HG03439 (cell line): ENCODE measurements around the gene TBL3.
A peak's percentile ranks its signal among the peaks of the same experiment; 100 is the strongest.

ENCODE experiments used
- ATAC-seq: cut with Tn5 transposase; IDR thresholded peaks from one replicate; pipeline ENCODE4 v1.9.1; 2021; ENCODE audit warnings: mild to moderate bottlenecking, moderate library complexity; ENCODE audit not compliant: unreplicated experiment

Gene TBL3

DNA sequence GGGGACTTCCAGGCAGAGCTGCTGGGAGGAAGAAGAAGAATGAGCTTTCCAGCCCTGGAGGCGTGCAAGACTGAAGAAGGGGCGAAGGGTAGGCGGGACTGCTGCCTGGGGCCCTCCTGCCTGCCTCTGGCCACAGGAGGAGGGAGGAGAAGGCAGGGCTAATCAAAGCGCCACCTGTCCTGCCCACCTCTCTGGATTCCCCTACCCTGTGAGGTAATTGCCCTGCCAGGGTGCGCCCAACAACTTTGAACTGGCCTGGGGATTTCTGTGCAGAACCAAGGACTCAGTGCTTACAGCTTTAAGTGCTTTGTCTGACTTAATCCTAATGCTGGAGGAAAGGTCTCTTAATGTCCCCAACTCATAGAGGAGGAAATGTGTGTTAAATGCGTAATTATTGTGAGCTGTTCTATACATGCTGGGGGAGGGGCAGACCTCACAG, 9.6 kb downstream of the TBL3 start, which contains the start of gene NOXO1:
Gene NOXO1 (minus strand): TSS at position 72 of the 439 bp plus-strand sequence. CDS start 290 bp downstream, outside the sequence.
- ATAC-seq: no peak

DNA sequence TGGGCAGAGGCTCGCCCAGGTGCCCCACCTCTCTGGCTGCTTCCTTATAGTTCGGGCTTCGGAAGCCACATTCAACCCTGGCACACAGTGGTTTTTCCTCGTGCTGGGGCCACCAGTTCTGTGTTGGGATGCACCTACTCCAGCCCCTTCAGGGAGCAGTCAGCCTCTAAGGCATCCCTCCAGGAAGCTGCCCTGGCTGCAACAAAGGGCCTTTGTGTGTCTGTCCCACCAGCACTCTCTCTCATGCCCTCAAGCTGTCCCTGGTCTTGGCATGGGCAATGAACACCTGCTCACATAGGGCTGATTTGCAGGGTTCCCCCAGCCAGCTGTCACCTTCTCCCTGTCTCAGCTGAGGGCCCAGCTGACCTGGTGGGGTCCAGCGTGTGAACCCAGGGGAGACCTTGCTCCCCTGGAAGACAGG, 10.2 kb downstream of the TBL3 start:
- ATAC-seq: no peak

DNA sequence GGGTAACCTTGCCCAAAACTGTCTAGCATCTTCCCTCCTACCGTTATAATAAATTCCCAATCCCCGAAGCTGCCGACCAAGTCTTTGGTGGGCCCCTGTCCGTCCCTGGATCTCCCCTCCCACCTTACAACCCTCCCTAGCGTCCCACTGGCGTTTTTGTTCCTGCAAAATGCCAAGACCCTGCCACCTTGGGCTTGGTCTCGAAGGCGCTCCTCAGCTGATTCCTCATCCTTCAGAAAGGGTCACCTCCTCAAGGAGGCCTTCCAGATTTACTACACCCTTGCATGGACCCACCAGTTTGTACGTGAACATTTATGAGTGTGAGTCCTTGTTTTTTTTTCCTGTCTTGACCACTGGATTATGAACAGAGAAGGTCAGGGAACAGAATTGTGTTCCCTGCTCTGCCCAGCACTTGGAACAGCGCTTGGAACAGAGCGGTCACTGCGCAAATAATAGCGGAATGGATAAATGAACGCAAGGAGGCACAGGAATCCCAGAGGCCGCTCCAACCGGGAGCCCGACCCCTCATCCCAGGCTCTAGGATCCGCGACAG, 11.2 kb downstream of the TBL3 start:
- no peak for ATAC-seq

DNA sequence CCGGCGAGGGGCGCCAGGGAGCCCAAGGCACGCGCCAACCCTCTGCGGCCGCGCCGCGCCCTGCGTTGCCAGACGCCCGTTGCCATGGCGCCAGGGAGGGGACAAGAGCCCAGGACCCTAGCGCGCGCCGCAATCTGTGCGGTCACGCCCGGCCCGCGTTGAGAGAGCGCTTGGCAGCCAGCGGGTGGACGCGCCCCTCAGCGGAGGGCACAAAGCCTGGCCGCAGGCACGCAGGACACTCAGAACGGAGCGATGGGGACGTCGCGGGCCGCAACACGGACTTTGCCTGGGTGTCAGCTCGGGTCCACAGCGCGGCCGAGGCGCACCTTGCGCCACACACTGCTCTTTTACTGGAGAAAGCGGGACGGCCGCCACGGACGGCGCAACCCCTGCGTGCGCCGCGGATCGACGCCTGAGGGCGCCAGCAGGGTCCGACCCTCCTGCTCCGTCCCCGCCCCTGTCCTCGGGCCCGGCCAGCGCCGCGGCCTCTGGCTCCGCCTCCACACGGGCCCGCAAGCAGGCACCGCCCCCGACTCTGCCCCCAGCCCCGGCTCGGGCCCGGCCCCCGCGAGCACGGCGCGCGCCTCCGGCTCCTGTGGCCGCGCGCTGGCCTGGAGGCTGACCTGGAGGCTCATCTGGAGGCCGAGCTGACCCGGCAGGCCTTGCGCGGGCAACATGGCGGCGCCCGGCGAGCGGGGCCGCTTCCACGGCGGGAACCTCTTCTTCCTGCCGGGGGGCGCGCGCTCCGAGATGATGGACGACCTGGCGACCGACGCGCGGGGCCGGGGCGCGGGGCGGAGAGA, 11.9 kb downstream of the TBL3 start, which contains the start of gene GFER:
Gene GFER (plus strand): TSS at position 650 of the 803 bp plus-strand sequence. CDS start 26 bp downstream, at position 676.
- ATAC-seq: peak; percentile 73

DNA sequence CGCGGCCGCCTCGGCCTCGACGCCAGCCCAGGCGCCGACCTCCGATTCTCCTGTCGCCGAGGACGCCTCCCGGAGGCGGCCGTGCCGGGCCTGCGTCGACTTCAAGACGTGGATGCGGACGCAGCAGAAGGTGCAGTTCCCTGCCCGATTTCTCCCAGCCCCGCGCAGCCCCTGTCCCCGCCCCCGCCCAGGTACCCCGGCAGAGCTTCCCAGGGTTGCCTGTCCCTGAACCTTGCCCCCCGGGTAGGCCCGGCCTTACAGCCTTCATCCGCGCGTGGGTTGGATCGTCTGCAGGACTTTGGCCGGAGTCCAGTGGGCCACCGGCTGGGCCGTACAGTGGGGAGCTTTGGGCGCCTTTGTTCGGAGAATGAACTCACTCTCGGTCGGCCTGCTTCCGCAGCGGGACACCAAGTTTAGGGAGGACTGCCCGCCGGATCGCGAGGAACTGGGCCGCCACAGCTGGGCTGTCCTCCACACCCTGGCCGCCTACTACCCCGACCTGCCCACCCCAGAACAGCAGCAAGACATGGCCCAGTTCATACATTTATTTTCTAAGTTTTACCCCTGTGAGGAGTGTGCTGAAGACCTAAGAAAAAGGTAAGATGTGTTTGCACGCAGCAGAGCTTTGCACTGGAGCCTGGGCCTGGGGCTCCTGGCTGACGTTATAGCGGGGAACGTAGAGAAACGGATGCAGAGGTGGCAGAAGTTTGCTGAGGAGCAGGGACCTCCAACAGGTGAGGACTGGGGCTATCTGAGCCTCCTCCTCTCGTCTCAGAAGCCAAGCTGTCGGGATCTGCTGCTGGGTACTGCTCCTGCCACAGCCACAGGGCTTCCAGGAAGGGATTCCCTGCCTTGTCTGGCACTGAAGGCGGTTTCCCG, 12.7 kb downstream of the TBL3 start:
- no peak for ATAC-seq

DNA sequence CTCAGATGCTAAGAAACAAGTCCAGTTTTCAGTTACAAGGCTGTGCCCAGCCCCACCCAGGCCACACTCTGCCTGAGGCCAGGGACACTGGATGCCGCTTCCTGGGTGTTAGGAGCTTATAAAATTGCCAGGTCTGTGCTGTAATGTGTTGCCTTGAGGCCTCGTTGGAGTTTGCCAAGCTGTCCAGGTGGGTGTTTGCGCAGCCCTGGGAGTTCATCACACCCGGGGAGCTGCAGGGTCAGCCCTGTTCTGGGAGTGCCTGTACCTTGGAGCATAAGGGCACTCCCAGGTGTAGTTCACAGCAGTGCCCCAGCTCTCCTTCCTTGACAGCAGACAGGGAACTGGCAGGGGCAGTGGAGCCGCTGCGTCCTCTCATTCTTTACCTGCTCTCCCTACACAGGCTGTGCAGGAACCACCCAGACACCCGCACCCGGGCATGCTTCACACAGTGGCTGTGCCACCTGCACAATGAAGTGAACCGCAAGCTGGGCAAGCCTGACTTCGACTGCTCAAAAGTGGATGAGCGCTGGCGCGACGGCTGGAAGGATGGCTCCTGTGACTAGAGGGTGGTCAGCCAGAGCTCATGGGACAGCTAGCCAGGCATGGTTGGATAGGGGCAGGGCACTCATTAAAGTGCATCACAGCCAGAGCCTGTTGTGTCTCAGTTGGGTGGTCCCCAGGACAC, 13.8 kb downstream of the TBL3 start:
- no peak for ATAC-seq

DNA sequence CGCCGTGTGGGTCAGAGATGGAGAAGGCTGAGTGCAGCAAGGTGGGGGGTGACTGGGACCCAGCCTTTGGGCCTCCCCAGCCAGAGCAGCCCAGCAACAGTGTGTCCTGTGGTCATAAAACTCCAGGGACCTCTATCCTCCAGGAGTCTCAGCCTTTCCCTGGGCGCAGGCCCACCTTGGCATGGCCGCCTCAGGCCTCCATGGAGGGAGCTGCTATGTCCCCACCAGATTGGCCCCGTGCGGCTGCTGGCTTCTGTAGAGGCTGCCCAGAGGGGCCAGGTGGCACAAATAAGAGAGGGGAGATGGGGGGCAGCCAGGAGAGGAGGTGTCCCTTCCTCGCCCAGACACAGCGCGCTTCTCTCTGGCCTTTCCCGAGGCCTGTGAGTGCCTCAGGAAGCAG, 15.3 kb downstream of the TBL3 start:
- ATAC-seq: no peak

DNA sequence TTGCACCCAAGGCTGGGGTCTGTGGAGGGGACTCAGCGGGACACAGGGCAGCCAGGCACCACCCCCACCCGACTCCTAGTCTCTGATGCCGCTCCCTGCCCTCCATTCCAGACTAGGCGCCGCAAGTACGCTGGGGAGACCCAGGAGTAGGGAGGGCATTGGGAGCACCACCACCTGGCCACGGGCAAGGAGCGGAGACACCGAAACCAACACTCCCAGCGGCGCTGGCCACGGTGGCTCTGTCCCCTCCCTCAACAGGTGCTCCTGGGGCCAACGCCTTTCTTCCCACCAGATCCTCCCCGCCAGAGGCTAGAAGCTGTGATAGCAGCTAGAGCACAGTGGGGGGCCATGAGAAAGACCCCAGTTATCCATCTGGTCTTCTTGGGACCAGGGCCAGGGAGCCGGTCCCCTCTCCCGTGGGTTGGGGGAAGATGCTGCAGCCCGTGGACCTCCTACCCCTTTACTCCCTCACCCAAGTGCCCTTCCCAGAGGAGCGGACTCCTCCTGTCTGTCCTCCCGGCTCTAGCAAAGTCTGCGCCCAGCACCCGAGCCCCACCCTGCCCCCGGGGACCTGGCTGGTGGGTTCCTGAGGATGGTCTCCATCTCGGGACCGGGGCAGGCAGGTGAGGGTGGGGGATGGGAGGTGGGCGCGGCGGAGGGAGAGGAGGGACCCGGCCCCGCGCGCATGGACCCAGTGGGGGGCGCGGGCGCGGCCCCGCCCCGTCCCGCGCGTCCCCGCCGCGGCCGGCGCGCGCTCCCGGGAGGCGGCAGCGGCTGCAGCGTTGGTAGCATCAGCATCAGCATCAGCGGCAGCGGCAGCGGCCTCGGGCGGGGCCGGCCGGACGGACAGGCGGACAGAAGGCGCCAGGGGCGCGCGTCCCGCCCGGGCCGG, 17.6 kb downstream of the TBL3 start, which contains the start of gene SYNGR3:
Gene SYNGR3 (plus strand): TSS at position 762 of the 892 bp plus-strand sequence. CDS start 133 bp downstream, outside the sequence.
- ATAC-seq: no peak

DNA sequence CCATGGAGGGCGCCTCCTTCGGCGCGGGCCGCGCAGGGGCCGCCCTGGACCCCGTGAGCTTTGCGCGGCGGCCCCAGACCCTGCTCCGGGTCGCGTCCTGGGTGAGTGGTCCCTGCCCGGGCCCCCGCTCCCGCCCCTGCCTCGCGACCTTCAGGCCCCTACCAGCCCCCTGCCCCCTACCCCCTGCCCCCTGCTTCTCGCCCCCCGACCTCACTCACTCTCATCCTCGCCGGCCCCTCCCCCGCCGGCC, 18.2 kb downstream of the TBL3 start:
- no peak for ATAC-seq

DNA sequence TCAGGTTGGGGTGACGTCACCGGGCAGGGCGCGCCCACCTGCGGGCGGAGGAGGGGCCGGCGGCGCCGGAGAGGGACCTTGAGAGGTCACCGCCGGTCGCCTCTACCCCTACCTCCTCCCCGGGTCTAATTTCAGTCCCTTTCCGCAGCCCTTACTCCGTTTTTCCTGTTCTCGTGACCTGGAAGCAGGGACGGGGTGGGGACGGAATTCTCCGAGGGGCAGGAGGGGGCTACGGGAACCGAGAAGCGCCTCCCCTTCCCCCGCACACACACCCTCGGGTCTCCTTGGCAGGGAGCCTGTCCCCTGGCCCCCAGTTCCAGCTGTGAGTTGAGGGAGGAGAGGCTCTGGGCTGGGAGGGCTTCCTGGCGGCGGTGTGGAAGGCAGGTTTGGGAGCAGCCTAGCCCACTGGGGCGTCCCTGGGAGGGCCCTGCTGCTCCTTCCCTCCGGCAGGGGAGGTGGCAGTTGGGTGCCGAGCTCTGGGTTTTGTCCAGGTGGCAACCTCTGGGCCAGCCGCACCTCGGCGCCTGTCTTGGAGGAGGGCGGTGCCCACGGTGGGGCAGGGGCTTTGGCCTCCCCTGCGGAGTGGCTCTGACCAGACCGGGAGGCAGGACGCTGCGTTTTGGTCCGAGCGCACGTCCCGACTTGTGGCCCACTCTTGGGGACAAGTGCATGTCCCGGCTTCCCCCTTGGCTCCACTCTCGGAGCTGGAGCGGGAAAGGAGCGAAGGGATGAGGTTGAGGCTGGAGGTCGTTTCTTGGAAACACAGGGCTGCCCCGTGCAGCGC, 18.7 kb downstream of the TBL3 start:
- no peak for ATAC-seq

DNA sequence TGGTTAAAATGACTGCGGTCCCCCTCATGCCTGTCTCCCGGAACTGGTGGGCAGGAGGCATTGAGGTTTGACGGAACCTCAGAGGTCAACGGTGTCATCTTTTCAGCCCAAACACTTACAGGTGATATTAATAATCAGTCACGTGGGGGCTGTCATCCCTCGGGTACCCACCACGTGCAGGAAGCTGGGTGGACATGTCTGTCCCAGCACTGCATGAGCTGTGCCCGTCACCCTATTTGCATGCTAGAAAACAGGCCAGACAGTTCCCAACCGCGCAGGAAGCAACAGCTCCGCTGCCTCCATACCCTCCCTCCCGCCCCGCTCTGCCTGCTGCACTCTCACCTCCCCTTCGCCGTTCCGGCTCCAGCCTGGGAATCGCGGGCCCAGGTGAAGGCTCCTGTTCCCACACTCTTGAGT, 19.3 kb downstream of the TBL3 start:
- ATAC-seq: peak; percentile 35

DNA sequence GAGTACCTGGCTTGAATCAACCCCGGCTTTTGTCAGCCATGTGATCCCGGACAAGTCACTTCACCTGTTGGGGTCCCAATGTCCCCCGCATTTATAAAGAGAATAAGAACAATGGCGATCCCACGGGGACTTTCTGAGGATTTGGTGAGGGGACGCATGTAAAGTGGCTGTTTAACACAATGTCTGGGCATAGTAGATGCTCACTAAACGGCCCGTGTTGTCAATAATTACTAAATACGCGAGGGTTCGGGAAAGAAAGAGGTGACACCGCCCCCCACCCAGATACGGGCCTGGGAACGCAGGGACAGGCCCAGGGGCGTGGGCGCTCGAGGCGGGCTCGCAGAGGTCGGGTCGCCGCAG, 19.7 kb downstream of the TBL3 start:
- ATAC-seq: no peak

DNA sequence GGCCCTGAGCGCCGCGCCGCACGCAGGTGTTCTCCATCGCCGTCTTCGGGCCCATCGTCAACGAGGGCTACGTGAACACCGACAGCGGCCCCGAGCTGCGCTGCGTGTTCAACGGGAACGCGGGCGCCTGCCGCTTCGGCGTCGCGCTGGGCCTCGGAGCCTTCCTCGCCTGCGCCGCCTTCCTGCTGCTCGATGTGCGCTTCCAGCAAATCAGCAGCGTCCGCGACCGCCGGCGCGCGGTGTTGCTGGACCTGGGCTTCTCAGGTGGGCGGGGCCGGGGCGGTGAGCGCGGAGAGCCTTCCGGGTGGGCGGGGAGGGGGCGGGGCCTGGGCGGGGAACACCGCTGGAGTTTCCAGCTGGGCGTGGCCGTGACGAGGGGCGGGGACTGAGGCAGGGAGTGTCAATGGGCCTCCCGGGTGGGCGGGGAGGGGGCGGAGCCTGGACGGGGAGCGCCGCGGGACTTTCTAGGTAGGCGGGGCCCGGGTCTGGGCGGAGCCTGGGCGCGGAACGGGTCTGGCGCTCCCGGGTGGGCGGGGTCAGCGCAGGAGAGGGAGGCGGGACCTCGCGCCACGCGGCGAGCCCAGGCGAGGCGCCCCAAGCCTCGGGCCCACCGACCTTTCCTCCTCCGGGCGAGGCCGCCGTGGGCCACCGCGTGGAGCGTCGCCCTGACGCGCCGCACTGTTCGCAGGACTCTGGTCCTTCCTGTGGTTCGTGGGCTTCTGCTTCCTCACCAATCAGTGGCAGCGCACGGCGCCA, 20.3 kb downstream of the TBL3 start:
- ATAC-seq: peak; percentile 50

DNA sequence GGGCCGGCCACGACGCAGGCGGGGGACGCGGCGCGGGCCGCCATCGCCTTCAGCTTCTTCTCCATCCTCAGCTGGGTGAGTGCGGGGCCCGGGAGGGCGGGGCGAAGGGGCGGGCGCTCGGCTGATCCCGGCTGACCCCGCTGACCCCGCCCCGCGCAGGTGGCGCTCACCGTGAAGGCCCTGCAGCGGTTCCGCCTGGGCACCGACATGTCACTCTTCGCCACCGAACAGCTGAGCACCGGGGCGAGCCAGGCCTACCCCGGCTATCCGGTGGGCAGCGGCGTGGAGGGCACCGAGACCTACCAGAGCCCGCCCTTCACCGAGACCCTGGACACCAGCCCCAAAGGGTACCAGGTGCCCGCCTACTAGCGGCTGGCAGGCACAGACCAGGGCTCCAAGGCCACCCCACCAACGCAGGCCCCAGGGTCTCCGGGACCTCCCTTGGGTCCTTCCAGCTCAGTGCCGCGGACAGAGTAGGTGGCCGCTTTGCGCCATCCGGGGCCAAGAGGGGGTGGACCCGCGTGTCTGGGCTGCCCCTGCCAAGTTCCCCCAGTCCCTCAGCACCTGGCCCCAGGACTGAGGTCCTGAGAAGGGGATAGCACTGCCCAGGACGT, 21.0 kb downstream of the TBL3 start:
- no peak for ATAC-seq

DNA sequence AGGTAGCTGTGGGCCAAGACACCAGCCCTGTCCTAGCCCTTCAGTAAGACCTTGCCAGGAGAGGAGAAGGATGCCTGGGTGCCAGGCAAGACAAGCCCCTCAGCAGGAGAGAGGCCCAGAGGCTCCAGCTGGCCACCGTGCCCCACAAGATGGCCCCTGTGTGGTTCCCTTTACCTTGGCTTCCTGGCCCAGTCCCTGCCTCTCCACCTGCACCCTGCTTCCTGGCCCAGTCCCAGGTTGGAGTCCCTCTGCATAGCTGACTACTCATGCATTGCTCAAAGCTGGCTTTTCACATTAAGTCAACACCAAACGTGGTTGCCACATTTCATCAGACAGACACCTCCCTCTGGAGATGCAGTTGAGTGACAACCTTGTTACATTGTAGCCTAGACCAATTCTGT, 21.9 kb downstream of the TBL3 start:
- no peak for ATAC-seq

DNA sequence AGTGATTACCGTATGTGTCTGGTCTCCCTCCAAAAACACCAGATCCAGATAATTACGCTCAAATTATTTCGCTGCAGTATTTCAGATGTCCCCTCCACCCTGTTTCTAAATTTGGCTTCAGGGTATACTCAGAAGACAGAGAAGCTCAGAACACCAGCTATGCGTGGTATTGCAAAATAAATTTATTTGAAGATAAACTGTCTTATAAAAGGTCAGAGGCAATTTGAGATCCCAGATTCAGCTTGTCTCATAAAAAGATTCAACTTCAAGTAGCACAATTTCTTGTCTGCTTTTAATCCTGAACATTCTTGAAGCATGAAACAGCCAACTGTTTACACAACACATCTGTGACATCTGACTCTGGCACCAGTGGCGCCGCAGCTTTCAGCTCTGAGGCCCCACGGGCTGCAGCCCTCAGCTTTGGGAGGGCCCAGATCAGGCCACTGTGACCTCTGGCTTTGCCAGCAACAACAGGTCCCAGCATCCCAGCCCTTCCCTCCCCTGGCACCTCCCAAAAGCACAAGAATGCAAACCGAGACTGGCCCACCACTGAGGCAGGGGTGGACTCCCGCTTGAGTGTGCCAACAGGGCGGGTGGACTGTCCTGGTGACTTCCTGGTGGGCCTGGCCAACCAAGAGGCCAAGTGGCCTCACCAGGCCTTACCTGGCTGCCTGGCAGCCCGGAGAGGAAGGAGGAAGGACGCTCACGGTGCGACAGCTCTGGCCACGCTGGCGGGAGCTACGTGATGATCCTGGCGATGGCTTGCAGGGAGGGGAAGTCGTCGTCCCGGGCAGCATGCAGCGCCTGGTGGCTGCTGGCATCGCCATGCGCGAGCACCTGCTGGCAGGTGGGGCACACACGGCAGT, 25.9 kb downstream of the TBL3 start:
- ATAC-seq: no peak

DNA sequence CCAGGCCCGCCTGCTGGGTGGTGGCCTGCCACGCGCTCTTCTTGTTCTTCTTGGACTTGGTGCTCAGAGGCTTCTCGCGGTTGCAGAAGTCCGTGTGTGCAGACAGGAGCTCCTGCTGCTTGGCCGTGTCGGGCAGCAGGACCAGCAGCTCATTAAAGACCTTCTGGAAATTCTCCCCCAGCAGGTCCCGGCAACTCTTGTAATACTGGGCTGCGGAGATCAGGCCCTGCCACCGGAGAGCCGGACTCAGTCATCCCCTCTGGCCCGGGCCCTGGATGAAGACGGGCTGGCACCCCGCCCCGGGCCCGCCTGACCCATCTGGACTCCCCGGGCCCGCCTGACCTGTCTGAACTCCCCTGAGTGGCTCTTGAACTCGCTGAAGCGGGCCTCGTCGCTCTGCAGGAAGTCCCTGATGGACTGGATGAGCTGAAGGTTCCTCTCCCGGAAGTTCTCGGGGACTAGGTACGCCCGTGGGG, 26.5 kb downstream of the TBL3 start:
- ATAC-seq: no peak
